PC-3 (cell line): ENCODE measurements around the gene CEP89. TPM values are rescaled to one million over a fixed set of nuclear protein-coding genes. Genes with fewer than 3 reads are reported as not detected.

ENCODE experiments used
- ATAC-seq: fragments of 200-7000 bp; cut with Tn5 transposase; 2 replicates; pipeline ENCODE4 v1.9.1; 2020; ENCODE audit warnings: mild to moderate bottlenecking, moderate library complexity
- BruUV-seq: library from RNA; stranded (reverse); fragments of 400-500 nt; replicated peaks from 2 replicates; lab custom pipeline; 2021; lab: Mats Ljungman, UMichigan
- CTCF ChIA-PET: fragments of 300-600 bp; sonication (Branson Sonifier 250); formaldehyde crosslinking; loops from one replicate; lab custom pipeline; 2022; ENCODE audit warnings: antibody characterized with exemption; lab: Charles Lee
- POLR2A ChIA-PET: fragments of 300-600 bp; sonication (Branson Sonifier 250); formaldehyde crosslinking; loops from one replicate; lab custom pipeline; 2022; ENCODE audit warnings: antibody characterized with exemption; ENCODE audit not compliant: unreplicated experiment; lab: Charles Lee
- DNase-seq: peaks from one replicate; pipeline ENCODE4 v3.0.0-alpha.2; 2015
- H2AFZ ChIP-seq: fragments of 300-600 bp; sonication (generic); 2 replicates; pipeline ENCODE4 v1.6.0; 2016; ENCODE audit warnings: antibody characterized with exemption, low read length
- H3F3A ChIP-seq: fragments of 300-600 bp; sonication (generic); one replicate; pipeline ENCODE4 v1.6.0; 2017; ENCODE audit warnings: antibody characterized with exemption, low read length, control low read depth, mild to moderate bottlenecking; ENCODE audit not compliant: unreplicated experiment
- H3K27ac ChIP-seq: fragments of 300-600 bp; sonication (generic); 2 replicates; pipeline ENCODE4 v1.5.1; 2016; ENCODE audit warnings: mild to moderate bottlenecking, low read length
- H3K27me3 ChIP-seq: fragments of 300-600 bp; sonication (generic); 2 replicates; pipeline ENCODE4 v1.6.1; 2016; ENCODE audit warnings: low read length, mixed read lengths
- H3K36me3 ChIP-seq: fragments of 300-600 bp; sonication (generic); 2 replicates; pipeline ENCODE4 v1.6.1; 2016; ENCODE audit warnings: low read depth, mixed run types, low read length, mixed read lengths
- H3K4me1 ChIP-seq: fragments of 300-600 bp; sonication (generic); 2 replicates; pipeline ENCODE4 v1.5.1; 2016; ENCODE audit warnings: low read length; ENCODE audit not compliant: insufficient read depth
- H3K4me2 ChIP-seq: fragments of 300-600 bp; sonication (generic); 2 replicates; pipeline ENCODE4 v1.6.0; 2016; ENCODE audit warnings: low read length
- H3K4me3 ChIP-seq: fragments of 300-600 bp; sonication (generic); 2 replicates; pipeline ENCODE4 v1.5.1; 2016; ENCODE audit warnings: mild to moderate bottlenecking, low read length, mixed read lengths
- H3K79me2 ChIP-seq: fragments of 300-600 bp; sonication (generic); 2 replicates; pipeline ENCODE4 v1.6.1; 2017; ENCODE audit warnings: low read length, mixed read lengths
- H3K9ac ChIP-seq: fragments of 300-600 bp; sonication (generic); 2 replicates; pipeline ENCODE4 v1.6.0; 2016; ENCODE audit warnings: mild to moderate bottlenecking, low read length
- H3K9me2 ChIP-seq: fragments of 300-600 bp; sonication (generic); replicated peaks from 2 replicates; pipeline ENCODE4 v1.6.1; 2016; ENCODE audit warnings: mixed run types, low read length, mixed read lengths
- H3K9me3 ChIP-seq: fragments of 300-600 bp; sonication (generic); 2 replicates; pipeline ENCODE4 v1.6.1; 2016; ENCODE audit warnings: low read length, mixed read lengths
- H4K20me1 ChIP-seq: fragments of 300-600 bp; sonication (generic); 2 replicates; pipeline ENCODE4 v1.6.1; 2016; ENCODE audit warnings: low read length, mixed read lengths
- EZH2 ChIP-seq: fragments of 300-600 bp; sonication (generic); IDR thresholded peaks from one replicate; pipeline ENCODE4 v1.6.1; 2017; ENCODE audit warnings: antibody characterized with exemption, mild to moderate bottlenecking, low read length; ENCODE audit not compliant: unreplicated experiment
- EZH2phosphoT487 ChIP-seq: fragments of 300-600 bp; sonication (generic); IDR thresholded peaks from 2 replicates; pipeline ENCODE4 v1.6.1; 2018; ENCODE audit warnings: mild to moderate bottlenecking, antibody characterized with exemption, low read length, borderline replicate concordance
- intact Hi-C: fragments of 100-400 bp; cut with micrococcal nuclease; formaldehyde crosslinking; loops from 2 replicates; pipeline ENCODE4 v1.9.0; 2023
- total RNA-seq: library from RNA; depleted of rRNA; stranded (reverse); fragments of >200 nt; gene quantifications from 2 replicates; pipeline ENCODE4 v1.2.3, GENCODE V29; 2014
- TF ChIP-seq, protein P1 (sequence below): fragments of 300-600 bp; sonication (generic); conservative IDR thresholded peaks from 2 replicates; pipeline ENCODE4 v1.5.1; 2017; ENCODE audit warnings: antibody characterized with exemption, low read depth, mild to moderate bottlenecking, low read length

CEP89 gene
- total RNA-seq, 1 experiment from 2014 or later: 9.1 TPM

DNA sequence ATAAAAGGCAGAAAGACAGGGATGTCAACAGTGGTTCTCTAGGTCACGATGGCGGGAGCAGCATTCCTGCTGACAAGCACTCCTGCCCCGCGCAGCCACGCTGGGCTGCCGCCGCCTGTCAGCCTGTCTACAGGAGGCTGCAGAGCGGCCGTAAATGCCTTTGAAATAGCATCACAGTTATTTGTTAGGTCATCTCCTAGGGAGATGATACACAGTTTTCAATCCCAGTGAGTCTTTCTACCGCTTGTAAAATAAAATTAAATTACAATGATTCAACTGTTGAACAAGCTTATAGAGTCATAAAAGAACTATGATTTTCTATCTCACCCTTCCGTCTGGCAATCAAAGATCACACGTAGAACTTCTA is 94.9 kb downstream of the CEP89 start:
- peak overlapping the region; percentile 46 for H2AFZ ChIP-seq
- peak; percentile 83 for DNase-seq
- H3K4me1 ChIP-seq: peaks cover 13% of the 10 kb centered on the region
- TF ChIP-seq EZH2: no peak
- no peak for TF ChIP-seq EZH2phosphoT487
- TF ChIP-seq, protein P1, sequence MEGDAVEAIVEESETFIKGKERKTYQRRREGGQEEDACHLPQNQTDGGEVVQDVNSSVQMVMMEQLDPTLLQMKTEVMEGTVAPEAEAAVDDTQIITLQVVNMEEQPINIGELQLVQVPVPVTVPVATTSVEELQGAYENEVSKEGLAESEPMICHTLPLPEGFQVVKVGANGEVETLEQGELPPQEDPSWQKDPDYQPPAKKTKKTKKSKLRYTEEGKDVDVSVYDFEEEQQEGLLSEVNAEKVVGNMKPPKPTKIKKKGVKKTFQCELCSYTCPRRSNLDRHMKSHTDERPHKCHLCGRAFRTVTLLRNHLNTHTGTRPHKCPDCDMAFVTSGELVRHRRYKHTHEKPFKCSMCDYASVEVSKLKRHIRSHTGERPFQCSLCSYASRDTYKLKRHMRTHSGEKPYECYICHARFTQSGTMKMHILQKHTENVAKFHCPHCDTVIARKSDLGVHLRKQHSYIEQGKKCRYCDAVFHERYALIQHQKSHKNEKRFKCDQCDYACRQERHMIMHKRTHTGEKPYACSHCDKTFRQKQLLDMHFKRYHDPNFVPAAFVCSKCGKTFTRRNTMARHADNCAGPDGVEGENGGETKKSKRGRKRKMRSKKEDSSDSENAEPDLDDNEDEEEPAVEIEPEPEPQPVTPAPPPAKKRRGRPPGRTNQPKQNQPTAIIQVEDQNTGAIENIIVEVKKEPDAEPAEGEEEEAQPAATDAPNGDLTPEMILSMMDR: no peak
- H3K4me2 ChIP-seq: peak overlapping the region; percentile 61
- ChIA-PET POLR2A (interaction anchor here (0.6 kb wide), 1 partner anchor 300 kb away, joined by 3 read pairs; no protein-coding TSS in a partner anchor), CTCF (no interaction called here)
- no peaks in the 10 kb centered on the region for H3K27me3 ChIP-seq
- no peaks in the 10 kb centered on the region for H3K36me3 ChIP-seq
- no peaks in the 10 kb centered on the region for H3K9me2 ChIP-seq
- H3K9ac ChIP-seq: no peak overlapping the region
- H4K20me1 ChIP-seq: no peaks in the 10 kb centered on the region
- BruUV-seq: no TSS peak
- no peaks in the 10 kb centered on the region for H3K9me3 ChIP-seq
- H3K27ac ChIP-seq: peak overlapping the region; percentile 81
- ATAC-seq: peak; percentile 99
- no peaks in the 10 kb centered on the region for H3F3A ChIP-seq
- intact Hi-C loops: loop anchor here (1.0 kb wide), 1 partner anchor 52 kb away; no protein-coding TSS in a partner anchor
- H3K79me2 ChIP-seq: no peaks in the 10 kb centered on the region
- H3K4me3 ChIP-seq: no peak overlapping the region

DNA sequence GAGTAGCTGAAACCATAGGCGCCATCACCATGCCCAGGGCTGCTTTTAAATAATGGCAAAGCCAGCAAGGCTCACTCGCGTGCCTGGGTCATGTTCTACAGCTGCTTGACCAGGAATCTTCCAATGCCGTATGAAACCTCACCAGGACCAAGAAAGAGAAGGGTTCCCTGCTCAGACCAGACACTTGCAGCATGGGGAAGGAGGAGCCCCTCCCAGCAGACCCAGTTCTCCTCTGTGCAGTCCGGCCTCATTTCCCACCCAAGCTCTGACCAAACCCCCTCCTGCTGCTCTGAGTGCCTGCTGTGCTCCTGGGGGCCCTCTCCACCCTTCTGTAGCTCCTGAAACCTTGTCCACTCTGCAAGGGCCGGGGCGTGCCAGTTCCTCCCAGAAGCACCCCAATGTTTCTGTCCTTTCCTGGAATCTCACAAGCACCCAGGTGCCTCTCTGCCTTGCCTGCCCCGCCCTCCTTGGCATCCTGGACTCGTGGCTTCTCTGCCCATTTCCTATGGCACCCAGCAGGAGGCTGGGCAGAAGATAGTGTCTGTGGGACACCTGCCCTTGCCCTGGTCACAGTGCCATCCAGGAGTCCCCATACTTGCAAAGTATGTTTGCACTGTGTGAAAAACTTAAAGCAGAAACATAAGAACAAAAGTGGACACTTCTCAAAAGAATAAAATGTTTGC is 95.4 kb downstream of the CEP89 start:
- H4K20me1 ChIP-seq: no peaks in the 10 kb centered on the region
- no peak overlapping the region for H3K9ac ChIP-seq
- H3K27ac ChIP-seq: peak overlapping the region; percentile 60
- peak; percentile 51 for ATAC-seq
- CTCF ChIA-PET: no interaction called here
- peak overlapping the region; percentile 34 for H3K4me2 ChIP-seq
- no peaks in the 10 kb centered on the region for H3K27me3 ChIP-seq
- no peaks in the 10 kb centered on the region for H3K79me2 ChIP-seq
- DNase-seq: no peak
- no TSS peak for BruUV-seq
- H3K36me3 ChIP-seq: no peaks in the 10 kb centered on the region
- H2AFZ ChIP-seq: peak overlapping the region; percentile 46
- no peak overlapping the region for H3K4me3 ChIP-seq
- no peaks in the 10 kb centered on the region for H3K9me2 ChIP-seq
- H3K4me1 ChIP-seq: peaks cover 13% of the 10 kb centered on the region
- H3F3A ChIP-seq: no peaks in the 10 kb centered on the region
- no peaks in the 10 kb centered on the region for H3K9me3 ChIP-seq
- intact Hi-C loops: no loop called here
- POLR2A ChIA-PET: no interaction called here
- no peak for TF ChIP-seq EZH2
- TF ChIP-seq, protein P1: 0 out of 2 replicates have a peak, but pooled peaks have one; percentile 9

DNA sequence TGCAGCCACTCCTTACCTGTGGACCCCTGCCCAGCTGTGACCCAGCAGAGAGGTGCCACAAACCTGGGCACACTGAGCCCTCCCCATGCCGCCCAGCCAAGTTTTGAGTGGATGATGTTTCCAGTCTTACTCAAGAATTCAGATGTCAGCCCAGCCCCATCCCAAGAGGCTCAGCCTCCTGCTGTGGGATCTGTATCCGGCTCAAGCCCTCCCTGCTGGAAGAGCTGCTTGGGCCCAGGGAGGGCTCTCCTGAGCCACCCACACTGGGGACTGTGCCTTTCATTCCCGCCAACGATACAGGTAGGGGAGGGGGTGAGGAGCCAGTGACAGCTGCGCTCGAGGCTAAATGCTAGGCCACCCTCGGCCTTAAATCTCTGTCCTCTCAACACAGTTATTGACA is 96.3 kb downstream of the CEP89 start:
- H3K4me2 ChIP-seq: no peak overlapping the region
- H3K9ac ChIP-seq: no peak overlapping the region
- H3K4me3 ChIP-seq: no peak overlapping the region
- ChIA-PET POLR2A (no interaction called here), CTCF (no interaction called here)
- H3K9me2 ChIP-seq: no peaks in the 10 kb centered on the region
- no peaks in the 10 kb centered on the region for H3F3A ChIP-seq
- H3K36me3 ChIP-seq: no peaks in the 10 kb centered on the region
- ATAC-seq: no peak
- TF ChIP-seq EZH2phosphoT487 (no peak), EZH2 (no peak)
- TF ChIP-seq, protein P1: no peak
- DNase-seq: no peak
- BruUV-seq: no TSS peak
- no peaks in the 10 kb centered on the region for H3K9me3 ChIP-seq
- intact Hi-C loops: no loop called here
- peaks cover 13% of the 10 kb centered on the region for H3K4me1 ChIP-seq
- no peak overlapping the region for H2AFZ ChIP-seq
- no peaks in the 10 kb centered on the region for H3K27me3 ChIP-seq
- H4K20me1 ChIP-seq: no peaks in the 10 kb centered on the region
- no peak overlapping the region for H3K27ac ChIP-seq
- no peaks in the 10 kb centered on the region for H3K79me2 ChIP-seq
